Gastrocnemius medialis (tissue), 4 donors: Measurements from ENCODE around the gene PLGRKT. TPM values are rescaled to one million over a fixed set of nuclear protein-coding genes. Genes with fewer than 3 reads are reported as not detected.
"Not testable (repeated sequence)": the region's sequence is repeated elsewhere in the genome, so short reads cannot be mapped to it uniquely, and the experiment has no call there.

Experiments
- ATAC-seq, 2 donors: fragments of 150-250 bp; one replicate each; pipeline ENCODE4 v1.9.1; 2016
- DNase-seq, 2 donors: peaks; one replicate each; pipeline ENCODE4 v3.0.0-alpha.2; 2019
- H3K27ac ChIP-seq, 4 donors: fragments of 200-600 bp; sonication (generic); 1 replicate in 1 of 4; 2 replicates in 3 of 4; pipeline ENCODE4 v1.5.1; 2016 to 2018; ENCODE audit warnings: mild to moderate bottlenecking in 2 of 4, moderate library complexity in 1 of 4
- H3K27me3 ChIP-seq, 3 donors: fragments of 200-600 bp; sonication (generic) in 2 of 3; 1 replicate in 1 of 3; 2 replicates in 2 of 3; pipeline versions ENCODE4 v1.5.1 to v1.6.0; 2016 to 2019; ENCODE audit warnings: mild to moderate bottlenecking in 1 of 3, moderate library complexity in 1 of 3
- H3K36me3 ChIP-seq, 2 donors: fragments of 200-600 bp; sonication (generic) in 1 of 2; one replicate each; pipeline ENCODE4 v1.5.1; 2017 to 2018
- H3K4me1 ChIP-seq, 2 donors: fragments of 200-600 bp; sonication (generic) in 1 of 2; one replicate each; pipeline ENCODE4 v1.5.1; 2016 to 2017; ENCODE audit warnings: mild to moderate bottlenecking in 2 of 2
- H3K4me3 ChIP-seq, 4 donors: fragments of 200-600 bp; sonication (generic) in 3 of 4; 1 replicate in 1 of 4; 2 replicates in 3 of 4; pipeline ENCODE4 v1.5.1; 2016 to 2019; ENCODE audit warnings: mild to moderate bottlenecking in 2 of 4
- H3K9me3 ChIP-seq, 3 donors: fragments of 200-600 bp; sonication (generic) in 2 of 3; 1 replicate in 1 of 3; 2 replicates in 2 of 3; pipeline ENCODE4 v1.5.1; 2016 to 2019
- POLR2A ChIP-seq, 2 donors: fragments of 450-650 bp; IDR thresholded peaks; one replicate each; pipeline ENCODE4 v1.6.1; 2017; ENCODE audit warnings: antibody characterized with exemption in 2 of 2, mild to moderate bottlenecking in 2 of 2, moderate library complexity in 2 of 2
- in situ Hi-C, 4 donors: fragments of 200-750 bp; cut with MboI; loops; one replicate each; pipeline versions ENCODE4 v1.15.0 to v1.8.0; 2017; ENCODE audit warnings: low sequenced_read_pairs in 4 of 4
- intact Hi-C: fragments of 100-400 bp; cut with DNase I; formaldehyde crosslinking; loops from one replicate; pipeline ENCODE4 v1.15.1; 2023; ENCODE audit warnings: low total_unique reads
- total RNA-seq, 4 donors: library from RNA; depleted of rRNA; stranded (reverse); fragments of >200 nt; gene quantifications; one replicate each; pipeline versions ENCODE4 v1.1.0 to v1.2.3, GENCODE V29; 2016
- TF ChIP-seq, protein P1 (sequence below), 5 experiments: fragments of 450-650 bp in 3 of 5; fragments of 200-600 bp in 2 of 5; sonication (generic) in 2 of 5; IDR thresholded peaks in 4 of 5; conservative IDR thresholded peaks in 1 of 5; 1 replicate in 4 of 5; 2 replicates in 1 of 5; pipeline ENCODE4 v1.5.1; 2016 to 2019; ENCODE audit warnings: antibody characterized with exemption in 5 of 5, mild to moderate bottlenecking in 3 of 5, moderate library complexity in 3 of 5

Gene PLGRKT
- total RNA-seq, 4 donors from 2014 or later: 12.3 to 38.1 (median 15.1) TPM

DNA sequence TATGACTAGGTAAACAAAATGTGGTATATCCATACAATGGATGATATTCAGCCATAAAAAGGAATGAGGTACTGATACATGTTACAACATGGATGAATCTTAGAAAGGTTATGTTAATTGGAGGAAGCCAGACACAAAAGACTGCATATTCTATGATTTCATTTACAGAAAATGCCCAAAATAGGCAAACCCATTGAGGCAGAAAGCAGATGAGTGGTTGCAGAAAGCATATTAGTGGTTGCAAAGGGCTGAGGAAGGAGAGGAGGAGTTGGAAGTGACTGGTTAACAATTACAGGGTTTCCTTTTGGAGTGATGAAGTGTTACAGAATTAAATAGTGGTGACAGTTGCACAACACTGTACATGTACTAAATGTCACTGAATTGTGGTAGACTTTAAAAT is 17.7 kb downstream of the PLGRKT start:
- Histone ChIP-seq H3K27ac (no peak overlapping the region), H3K4me3 (no peak overlapping the region), H3K27me3 (no peaks in the 10 kb centered on the region), H3K4me1 (no peaks in the 10 kb centered on the region), H3K9me3 (no peaks in the 10 kb centered on the region), H3K36me3 (peaks cover 0 to 11% of the 10 kb centered on the region in 2 donors)
- intact Hi-C loops: no loop called here
- in situ Hi-C loops: loop anchor here in 2 of 4 donors (25.0 kb wide), 1 partner anchor 233 kb away; the partner anchor contains the start of gene INSL6 (in 2 of the 2)
- ATAC-seq: no peak
- DNase-seq: no peak
- no peak for TF ChIP-seq POLR2A (IDR thresholded peaks at IDR 0.05)
- TF ChIP-seq, protein P1, sequence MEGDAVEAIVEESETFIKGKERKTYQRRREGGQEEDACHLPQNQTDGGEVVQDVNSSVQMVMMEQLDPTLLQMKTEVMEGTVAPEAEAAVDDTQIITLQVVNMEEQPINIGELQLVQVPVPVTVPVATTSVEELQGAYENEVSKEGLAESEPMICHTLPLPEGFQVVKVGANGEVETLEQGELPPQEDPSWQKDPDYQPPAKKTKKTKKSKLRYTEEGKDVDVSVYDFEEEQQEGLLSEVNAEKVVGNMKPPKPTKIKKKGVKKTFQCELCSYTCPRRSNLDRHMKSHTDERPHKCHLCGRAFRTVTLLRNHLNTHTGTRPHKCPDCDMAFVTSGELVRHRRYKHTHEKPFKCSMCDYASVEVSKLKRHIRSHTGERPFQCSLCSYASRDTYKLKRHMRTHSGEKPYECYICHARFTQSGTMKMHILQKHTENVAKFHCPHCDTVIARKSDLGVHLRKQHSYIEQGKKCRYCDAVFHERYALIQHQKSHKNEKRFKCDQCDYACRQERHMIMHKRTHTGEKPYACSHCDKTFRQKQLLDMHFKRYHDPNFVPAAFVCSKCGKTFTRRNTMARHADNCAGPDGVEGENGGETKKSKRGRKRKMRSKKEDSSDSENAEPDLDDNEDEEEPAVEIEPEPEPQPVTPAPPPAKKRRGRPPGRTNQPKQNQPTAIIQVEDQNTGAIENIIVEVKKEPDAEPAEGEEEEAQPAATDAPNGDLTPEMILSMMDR (IDR thresholded peaks at IDR 0.05 in 4 of 5, conservative IDR thresholded peaks at IDR 0.05 in 1 of 5): no peak

DNA sequence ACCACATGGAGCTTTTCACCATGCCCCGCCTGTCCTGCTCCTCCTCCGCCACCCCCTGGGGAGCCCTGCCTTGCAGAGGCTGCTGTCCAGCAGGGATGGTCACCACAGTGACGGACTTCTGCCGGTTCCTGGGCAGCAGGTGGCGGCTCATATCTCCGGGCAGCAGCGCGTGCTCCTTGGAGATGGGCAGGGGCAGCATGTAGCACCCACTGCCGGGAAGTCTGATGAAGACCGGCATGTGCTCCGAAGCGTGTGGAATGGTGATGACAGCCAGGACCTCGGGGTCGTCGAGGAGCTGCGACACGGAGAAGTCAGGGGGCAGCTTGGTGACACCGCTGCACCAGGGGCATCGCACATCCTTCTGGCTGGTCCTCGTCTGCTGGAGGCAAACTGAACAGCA is 19.2 kb downstream of the PLGRKT start:
- TF ChIP-seq, protein P1 (IDR thresholded peaks at IDR 0.05 in 4 of 5, conservative IDR thresholded peaks at IDR 0.05 in 1 of 5): no peak
- no peak for TF ChIP-seq POLR2A (IDR thresholded peaks at IDR 0.05)
- DNase-seq: no peak
- intact Hi-C loops: no loop called here
- Histone ChIP-seq H3K27me3 (no peaks in the 10 kb centered on the region), H3K9me3 (no peaks in the 10 kb centered on the region), H3K27ac (no peak overlapping the region), H3K36me3 (peaks cover 0 to 11% of the 10 kb centered on the region in 2 donors), H3K4me1 (no peaks in the 10 kb centered on the region), H3K4me3 (no peak overlapping the region)
- in situ Hi-C loops: loop anchor here in 2 of 4 donors (25.0 kb wide), 1 partner anchor 231 kb away; the partner anchor contains the start of gene INSL6 (in 2 of the 2)
- ATAC-seq: no peak

DNA sequence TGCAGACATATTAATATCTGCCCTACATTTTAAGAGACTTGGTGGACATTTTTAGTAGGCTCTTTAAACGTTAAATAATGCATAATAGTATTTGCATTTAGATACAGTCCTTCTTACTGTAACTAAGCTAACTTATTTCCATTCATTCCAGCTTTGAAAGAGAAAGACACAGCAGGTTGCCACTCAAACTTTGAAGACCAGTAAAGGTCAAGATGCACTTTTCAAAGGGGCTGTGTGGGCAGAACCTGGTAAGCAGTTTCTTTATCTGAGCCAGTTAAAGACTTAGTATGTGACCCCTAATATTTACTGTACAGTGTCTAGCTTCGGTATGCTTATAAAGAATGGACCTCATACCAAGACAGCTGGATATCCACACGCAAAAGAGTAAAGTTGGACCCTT is 20.8 kb downstream of the PLGRKT start:
- no peaks in the 10 kb centered on the region for H3K27me3 ChIP-seq
- H3K9me3 ChIP-seq: no peaks in the 10 kb centered on the region
- no peak for TF ChIP-seq POLR2A (IDR thresholded peaks at IDR 0.05)
- TF ChIP-seq, protein P1 (IDR thresholded peaks at IDR 0.05 in 4 of 5, conservative IDR thresholded peaks at IDR 0.05 in 1 of 5): no peak
- no peak overlapping the region for H3K4me3 ChIP-seq
- intact Hi-C loops: no loop called here
- H3K36me3 ChIP-seq: peaks cover 0 to 11% of the 10 kb centered on the region in 2 donors
- no peaks in the 10 kb centered on the region for H3K4me1 ChIP-seq
- in situ Hi-C loops: loop anchor here in 2 of 4 donors (25.0 kb wide), 1 partner anchor 230 kb away; the partner anchor contains the start of gene INSL6 (in 2 of the 2)
- H3K27ac ChIP-seq: no peak overlapping the region
- no peak for ATAC-seq
- no peak for DNase-seq

DNA sequence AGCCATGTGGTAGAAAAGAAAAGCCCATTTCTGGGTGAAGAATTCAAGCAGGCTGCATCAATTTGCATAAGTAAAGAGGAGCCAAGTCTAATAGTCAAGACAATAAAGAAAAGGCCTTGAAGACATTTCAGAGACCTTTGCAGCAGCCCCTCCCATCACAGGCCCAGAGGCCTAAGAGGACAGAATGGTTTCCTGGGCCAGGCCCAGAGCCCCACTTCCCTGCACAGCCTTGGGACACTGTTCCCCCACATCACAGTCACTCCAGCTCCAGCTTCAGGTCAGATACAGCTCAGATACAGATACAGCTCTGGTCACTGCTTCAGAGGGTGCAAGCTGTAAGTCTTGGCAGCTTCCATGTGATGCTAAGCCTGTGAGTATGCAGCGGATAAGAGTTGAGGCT is 29.1 kb downstream of the PLGRKT start:
- H3K4me3 ChIP-seq: no peak overlapping the region
- in situ Hi-C loops: loop anchor here in 2 of 4 donors (25.0 kb wide), 1 partner anchor 221 kb away; the partner anchor contains the start of gene INSL6 (in 2 of the 2)
- H3K9me3 ChIP-seq: no peaks in the 10 kb centered on the region
- TF ChIP-seq, protein P1 (IDR thresholded peaks at IDR 0.05 in 4 of 5, conservative IDR thresholded peaks at IDR 0.05 in 1 of 5): no peak
- no peak for TF ChIP-seq POLR2A (IDR thresholded peaks at IDR 0.05)
- no peaks in the 10 kb centered on the region for H3K4me1 ChIP-seq
- ATAC-seq: no peak
- H3K27me3 ChIP-seq: no peaks in the 10 kb centered on the region
- no peaks in the 10 kb centered on the region for H3K36me3 ChIP-seq
- no peak overlapping the region for H3K27ac ChIP-seq
- intact Hi-C loops: no loop called here
- DNase-seq: no peak

DNA sequence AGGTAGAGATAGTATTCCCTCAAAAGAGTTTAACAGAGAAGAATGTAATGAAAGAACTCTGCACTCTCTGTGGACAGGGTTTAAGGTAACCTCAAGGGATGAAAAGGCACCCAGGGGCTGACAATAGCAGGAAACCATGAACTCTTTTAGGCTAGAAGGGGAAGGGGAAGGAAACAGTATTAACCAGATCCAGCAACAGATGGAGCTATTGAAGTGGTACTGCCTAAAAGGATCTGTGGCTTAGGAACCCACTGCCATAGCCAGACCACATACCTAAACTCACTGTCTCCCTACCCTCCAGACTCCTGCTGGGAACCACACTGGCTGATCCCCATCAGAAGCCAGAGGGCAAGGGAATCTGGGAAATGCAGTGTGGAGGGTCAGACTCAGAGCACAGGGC is 35.5 kb downstream of the PLGRKT start:
- no peaks in the 10 kb centered on the region for H3K9me3 ChIP-seq
- ATAC-seq (no peak), DNase-seq (no peak)
- no peak overlapping the region for H3K27ac ChIP-seq
- TF ChIP-seq POLR2A (IDR thresholded peaks at IDR 0.05): no peak
- TF ChIP-seq, protein P1 (IDR thresholded peaks at IDR 0.05 in 4 of 5, conservative IDR thresholded peaks at IDR 0.05 in 1 of 5): no peak
- H3K36me3 ChIP-seq: no peaks in the 10 kb centered on the region
- in situ Hi-C loops: loop anchor here in 2 of 4 donors (25.0 kb wide), 1 partner anchor 215 kb away; the partner anchor contains the start of gene INSL6 (in 2 of the 2)
- no peak overlapping the region for H3K4me3 ChIP-seq
- no peaks in the 10 kb centered on the region for H3K4me1 ChIP-seq
- H3K27me3 ChIP-seq: no peaks in the 10 kb centered on the region
- intact Hi-C loops: no loop called here

DNA sequence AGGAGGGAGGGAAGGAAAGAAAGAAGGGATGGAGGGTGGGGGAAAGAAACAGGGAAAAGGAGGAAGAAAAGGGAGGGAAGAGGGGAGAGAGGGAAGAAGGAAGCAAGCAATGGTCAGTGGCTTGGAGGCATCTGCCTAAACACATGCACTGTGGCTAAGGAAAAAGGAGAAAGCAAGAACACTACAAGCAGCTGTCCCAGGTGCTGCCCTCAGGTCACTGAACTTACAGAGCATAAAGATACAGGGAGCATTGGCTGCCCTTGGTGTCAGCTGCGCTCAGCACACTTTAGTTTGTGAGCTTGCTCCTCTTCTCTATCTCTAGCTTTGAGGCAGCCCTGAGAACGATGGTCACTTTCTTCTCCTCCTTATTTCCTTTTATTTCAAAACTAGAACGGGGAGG is 40.2 kb downstream of the PLGRKT start:
- H3K4me1 ChIP-seq, ATAC-seq, intact Hi-C loops, H3K4me3 ChIP-seq, H3K27ac ChIP-seq, DNase-seq, H3K27me3 ChIP-seq, H3K36me3 ChIP-seq, H3K9me3 ChIP-seq, in situ Hi-C loops: not testable (repeated sequence)
